Skeletal muscle satellite cell (primary cell): ENCODE results near the gene SUFU. TPM values are rescaled to one million over a fixed set of nuclear protein-coding genes. Genes with fewer than 3 reads are reported as not detected.
A peak's percentile ranks its signal among the peaks of the same experiment; 100 is the strongest.
"Not testable (repeated sequence)": the region's sequence is repeated elsewhere in the genome, so short reads cannot be mapped to it uniquely, and the experiment has no call there.

Experiments used
- H3K27me3 ChIP-seq: 2 replicates; pipeline ENCODE4 v1.7.0; 2013; ENCODE audit warnings: low read length; ENCODE audit not compliant: control insufficient read depth, insufficient read depth
- H3K36me3 ChIP-seq: 2 replicates; pipeline ENCODE4 v1.7.0; 2013; ENCODE audit warnings: mild to moderate bottlenecking, control low read depth, low read length; ENCODE audit not compliant: insufficient read depth
- H3K4me1 ChIP-seq: 2 replicates; pipeline ENCODE4 v1.7.0; 2013; ENCODE audit warnings: low read length; ENCODE audit not compliant: control insufficient read depth, insufficient read depth
- H3K4me2 ChIP-seq: 2 replicates; pipeline ENCODE4 v1.7.0; 2013; ENCODE audit warnings: mild to moderate bottlenecking, low read length
- H3K4me3 ChIP-seq: 2 replicates; pipeline ENCODE4 v1.7.0; 2013; ENCODE audit warnings: low read length
- H3K9ac ChIP-seq: 2 replicates; pipeline ENCODE4 v1.7.0; 2013; ENCODE audit warnings: mild to moderate bottlenecking, low read depth, low read length, moderate library complexity
- H3K9me3 ChIP-seq: replicated peaks from 2 replicates; pipeline ENCODE4 v1.7.0; 2013; ENCODE audit warnings: mild to moderate bottlenecking, control low read depth, low read length
- total RNA-seq: library from RNA; depleted of rRNA; stranded (reverse); fragments of >200 nt; gene quantifications from 2 replicates; pipeline ENCODE4 v1.2.3, GENCODE V29; 2012; rRNA removed

The SUFU gene
- total RNA-seq = 1.8 and 3.3 TPM in 2 replicates

DNA sequence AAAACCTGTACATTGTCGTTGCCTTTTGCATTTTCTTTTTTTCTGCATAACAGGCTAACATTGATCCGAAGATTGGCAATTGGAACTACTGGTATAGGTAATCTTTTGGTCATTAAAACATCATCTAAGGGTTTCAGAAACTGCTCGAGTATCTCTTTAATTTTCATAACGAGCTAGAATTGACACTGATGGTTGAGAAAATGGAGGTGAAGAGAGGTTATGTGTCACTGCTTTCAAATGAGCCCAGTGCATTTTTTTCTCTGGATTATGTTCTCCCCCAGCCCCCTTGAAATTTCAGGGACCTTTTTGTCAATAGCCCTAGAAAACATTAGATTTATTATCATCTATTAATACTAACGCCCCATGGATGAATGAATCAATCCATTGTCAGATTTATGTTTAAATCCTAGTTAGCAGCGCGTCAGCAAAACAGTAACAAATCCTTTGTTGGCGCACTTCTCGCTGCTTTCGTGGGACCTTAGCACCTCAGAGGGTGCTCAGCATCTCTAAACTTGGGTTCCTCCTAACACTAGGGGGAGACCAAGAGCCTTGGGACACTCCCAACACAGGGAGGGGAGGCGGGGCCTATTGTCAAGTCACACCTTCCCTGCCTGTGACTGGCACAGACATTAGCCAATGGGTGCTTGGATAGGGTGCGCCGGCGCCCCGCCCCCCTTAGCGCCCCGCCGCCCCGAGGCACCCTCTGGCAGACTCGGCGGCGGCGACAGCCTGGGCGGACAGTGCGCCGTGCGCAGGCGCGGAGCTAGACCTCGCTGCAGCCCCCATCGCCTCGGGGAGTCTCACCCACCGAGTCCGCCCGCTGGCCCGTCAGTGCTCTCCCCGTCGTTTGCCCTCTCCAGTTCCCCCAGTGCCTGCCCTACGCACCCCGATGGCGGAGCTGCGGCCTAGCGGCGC is at the start of gene SUFU:
Gene SUFU (plus strand): TSS at position 709 of the 915 bp plus-strand sequence. CDS start 181 bp downstream, at position 890.
- Histone ChIP-seq H3K9ac (peak within 1 kb of the TSS; percentile 80), H3K9me3 (no peaks in the 10 kb centered on the region), H3K4me2 (peak within 1 kb of the TSS; percentile 96), H3K4me1 (peaks cover 18% of the 10 kb centered on the region), H3K36me3 (peaks cover 2% of the 10 kb centered on the region), H3K27me3 (no peaks in the 10 kb centered on the region), H3K4me3 (peak within 1 kb of the TSS; percentile 96)

DNA sequence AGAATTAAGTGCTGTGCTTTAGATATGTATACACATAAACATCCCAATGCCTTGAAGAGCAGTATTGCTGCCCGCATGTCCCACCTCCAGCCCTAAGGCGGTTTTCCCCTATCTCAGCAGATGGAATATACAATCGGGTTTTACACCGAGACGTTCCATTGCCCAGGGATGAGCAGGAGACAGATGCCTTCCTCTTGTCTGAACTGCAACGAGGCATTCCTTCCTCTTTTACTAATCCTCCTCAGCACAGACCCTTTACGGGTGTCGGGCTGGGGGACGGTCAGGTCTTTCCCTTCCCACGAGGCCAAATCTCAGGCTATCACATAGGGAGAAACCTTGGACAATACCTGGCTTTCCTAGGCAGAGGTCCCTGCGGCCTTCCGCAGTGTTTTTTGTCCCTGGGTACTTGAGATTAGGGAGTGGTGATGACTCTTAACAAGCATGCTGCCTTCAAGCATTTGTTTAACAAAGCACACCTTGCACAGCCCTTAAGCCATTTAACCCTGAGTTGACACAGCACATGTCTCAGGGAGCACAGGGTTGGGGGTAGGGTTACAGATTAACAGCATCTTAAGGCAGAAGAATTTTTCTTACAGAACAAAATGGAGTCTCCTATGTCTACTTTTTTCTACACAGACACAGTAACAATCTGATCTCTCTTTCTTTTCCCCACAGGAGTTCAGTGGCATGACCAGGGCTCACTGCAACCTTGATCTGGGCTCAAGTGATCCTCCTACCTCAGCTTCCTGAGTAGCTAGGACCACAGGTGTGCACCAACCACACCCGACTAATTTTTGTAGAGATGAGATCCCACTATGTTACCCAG is 48.9 kb upstream of the SUFU start:
- H3K9me3 ChIP-seq, H3K36me3 ChIP-seq, H3K4me2 ChIP-seq, H3K9ac ChIP-seq, H3K27me3 ChIP-seq, H3K4me3 ChIP-seq: not testable (repeated sequence)
- peaks cover 39% of the 10 kb centered on the region for H3K4me1 ChIP-seq

DNA sequence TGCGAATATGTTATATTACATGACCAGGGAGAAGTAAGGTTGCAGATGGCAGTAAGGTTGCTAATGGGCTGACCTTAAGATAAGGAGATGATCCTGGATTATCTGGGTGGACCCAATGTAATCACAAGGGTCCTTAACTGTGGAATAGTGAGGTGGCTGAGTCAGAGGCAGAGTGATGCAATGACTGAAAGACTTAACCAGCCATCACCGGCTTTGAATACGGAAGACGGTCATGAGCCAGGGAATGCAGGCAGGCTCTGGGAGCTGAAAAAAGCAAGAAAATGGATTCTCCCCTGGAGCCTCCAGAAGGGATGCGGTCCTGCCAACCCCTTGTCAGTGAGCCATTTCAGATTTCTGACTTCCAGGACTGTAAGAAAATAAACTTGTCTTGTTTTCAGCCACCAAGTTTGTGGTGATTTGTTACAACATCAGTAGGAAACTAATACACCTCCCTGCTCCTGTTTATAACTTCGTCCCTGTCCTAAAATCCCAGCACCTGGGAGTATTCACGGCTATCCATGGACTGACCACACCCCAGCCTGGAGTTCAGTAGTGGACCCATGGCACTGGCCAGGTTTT is 47.8 kb upstream of the SUFU start:
- peaks cover 38% of the 10 kb centered on the region for H3K4me1 ChIP-seq
- H3K4me3 ChIP-seq = no peak overlapping the region
- no peaks in the 10 kb centered on the region for H3K36me3 ChIP-seq
- no peaks in the 10 kb centered on the region for H3K27me3 ChIP-seq
- H3K4me2 ChIP-seq = no peak overlapping the region
- H3K9me3 ChIP-seq = no peaks in the 10 kb centered on the region
- peak overlapping the region; percentile 23 for H3K9ac ChIP-seq

DNA sequence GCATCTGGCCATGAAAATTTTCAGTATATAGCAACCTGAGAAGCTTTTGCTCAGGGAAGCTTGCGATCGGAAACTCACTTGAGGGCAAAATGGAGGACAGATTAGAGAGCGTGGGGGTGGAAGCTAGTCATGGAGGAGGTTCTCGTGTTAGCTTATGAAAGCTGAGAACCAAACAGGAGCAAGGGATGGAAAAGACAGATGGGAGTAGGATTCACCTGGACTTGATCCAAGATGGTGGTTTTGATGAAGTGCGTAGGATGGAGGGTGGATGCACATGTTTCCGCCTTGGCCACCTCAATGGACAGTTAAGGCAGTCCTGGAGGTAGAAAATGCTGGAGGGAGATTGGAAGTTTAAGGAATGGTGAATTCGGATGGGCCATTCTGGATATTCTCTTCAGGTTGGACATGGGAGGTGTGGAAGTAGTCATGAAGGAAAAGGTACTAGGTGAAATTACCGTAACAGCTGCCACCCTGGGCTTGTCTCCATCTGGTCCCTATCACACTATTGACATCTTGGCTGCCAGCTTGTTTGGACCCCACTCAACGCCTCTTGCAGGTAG is 46.1 kb upstream of the SUFU start:
- Histone ChIP-seq H3K27me3 (peaks cover under 1% of the 10 kb centered on the region), H3K36me3 (no peaks in the 10 kb centered on the region), H3K4me1 (peaks cover 31% of the 10 kb centered on the region), H3K4me3 (no peak overlapping the region), H3K4me2 (no peak overlapping the region), H3K9me3 (no peaks in the 10 kb centered on the region), H3K9ac (no peak overlapping the region)

DNA sequence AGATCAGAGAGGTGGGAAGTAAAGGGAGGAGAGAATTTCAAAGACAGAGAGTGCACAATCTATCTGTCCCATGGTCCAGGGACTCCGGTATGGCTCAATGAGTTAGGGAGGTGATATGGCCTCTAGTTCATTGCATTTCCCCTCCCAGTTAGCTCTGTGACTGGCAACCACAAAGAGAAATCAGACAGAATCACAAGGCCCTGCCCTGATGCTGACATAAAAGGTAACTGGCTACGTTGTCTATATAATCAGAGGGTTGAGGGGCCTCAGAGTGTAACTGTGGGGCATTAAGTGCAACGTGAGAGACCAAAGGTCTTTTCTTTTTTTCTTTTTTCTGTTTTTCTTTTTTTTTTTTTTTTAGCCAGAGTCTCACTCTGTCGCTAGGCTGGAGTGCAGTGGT is 45.1 kb upstream of the SUFU start:
- no peak overlapping the region for H3K9ac ChIP-seq
- no peaks in the 10 kb centered on the region for H3K36me3 ChIP-seq
- H3K4me1 ChIP-seq = peaks cover 21% of the 10 kb centered on the region
- peaks cover 3% of the 10 kb centered on the region for H3K27me3 ChIP-seq
- H3K4me3 ChIP-seq = no peak overlapping the region
- H3K9me3 ChIP-seq = no peaks in the 10 kb centered on the region
- H3K4me2 ChIP-seq = no peak overlapping the region

DNA sequence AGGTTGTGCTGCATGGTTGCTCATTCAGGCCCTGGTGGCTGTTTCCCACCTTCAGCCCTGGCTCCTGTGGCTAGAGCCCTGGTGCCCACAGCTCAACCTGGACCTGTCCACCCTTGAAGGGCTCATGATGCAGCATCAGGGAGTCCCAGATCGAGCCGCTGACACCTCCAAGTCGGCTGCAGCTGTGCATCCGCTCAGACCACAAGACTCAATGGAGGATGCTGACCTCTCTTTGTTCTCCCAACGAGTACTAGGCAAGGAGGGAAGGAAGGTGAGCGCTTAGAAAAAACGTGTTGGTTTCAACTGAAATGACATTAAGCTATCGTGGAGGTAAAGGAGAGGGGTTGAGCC is 43.0 kb upstream of the SUFU start:
- H3K27me3 ChIP-seq = peaks cover 3% of the 10 kb centered on the region
- peaks cover 10% of the 10 kb centered on the region for H3K4me1 ChIP-seq
- H3K4me3 ChIP-seq = peak overlapping the region; percentile 75
- H3K4me2 ChIP-seq = peak overlapping the region; percentile 91
- H3K9ac ChIP-seq = peak overlapping the region; percentile 68
- no peaks in the 10 kb centered on the region for H3K36me3 ChIP-seq
- H3K9me3 ChIP-seq = no peaks in the 10 kb centered on the region

DNA sequence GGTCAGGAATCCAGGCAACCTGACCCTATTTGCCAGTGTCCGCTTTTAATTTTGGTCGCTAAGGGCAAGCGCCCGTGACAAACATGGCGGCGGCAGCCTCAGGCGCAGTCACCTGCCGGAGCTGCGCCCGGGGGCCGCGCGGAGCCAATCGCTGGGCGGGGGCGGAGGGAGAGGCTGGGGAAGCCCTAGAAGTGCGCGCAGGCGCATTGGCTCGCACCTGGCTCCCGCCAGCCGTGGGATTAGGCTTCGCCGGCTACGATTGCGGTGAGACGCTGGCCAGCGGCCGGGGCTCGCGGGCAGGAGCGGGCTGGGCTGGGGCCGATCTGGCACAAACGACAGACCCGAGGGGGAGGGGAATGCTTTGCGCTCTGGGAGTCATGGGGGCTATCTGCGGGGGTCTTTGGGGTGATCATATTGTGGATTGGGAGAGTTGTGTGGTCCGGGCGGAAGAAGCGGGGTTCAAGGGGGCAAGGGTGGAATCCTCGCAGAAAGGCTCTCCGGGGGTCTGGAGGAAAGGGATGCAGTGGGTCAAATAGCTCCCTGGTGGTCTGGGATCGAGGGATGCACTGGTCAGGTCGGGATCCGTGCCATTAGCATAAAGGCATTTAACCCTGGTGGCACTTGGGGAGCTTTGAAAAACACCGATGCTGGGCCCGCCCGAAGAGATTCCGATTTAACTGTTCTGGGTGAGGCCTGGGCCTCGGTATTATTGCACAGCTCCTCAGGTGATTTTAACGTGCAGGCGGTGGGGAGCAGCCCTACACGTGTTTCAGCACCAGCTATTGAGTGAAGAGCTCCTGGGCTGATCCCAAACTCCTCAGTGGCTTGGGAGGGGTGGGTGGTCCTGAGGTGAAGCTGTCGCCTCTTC is 42.4 kb upstream of the SUFU start:
- no peaks in the 10 kb centered on the region for H3K9me3 ChIP-seq
- peak overlapping the region; percentile 91 for H3K4me2 ChIP-seq
- H3K4me1 ChIP-seq = peaks cover 4% of the 10 kb centered on the region
- H3K9ac ChIP-seq = peak overlapping the region; percentile 68
- peaks cover 3% of the 10 kb centered on the region for H3K27me3 ChIP-seq
- no peaks in the 10 kb centered on the region for H3K36me3 ChIP-seq
- peak overlapping the region; percentile 75 for H3K4me3 ChIP-seq

DNA sequence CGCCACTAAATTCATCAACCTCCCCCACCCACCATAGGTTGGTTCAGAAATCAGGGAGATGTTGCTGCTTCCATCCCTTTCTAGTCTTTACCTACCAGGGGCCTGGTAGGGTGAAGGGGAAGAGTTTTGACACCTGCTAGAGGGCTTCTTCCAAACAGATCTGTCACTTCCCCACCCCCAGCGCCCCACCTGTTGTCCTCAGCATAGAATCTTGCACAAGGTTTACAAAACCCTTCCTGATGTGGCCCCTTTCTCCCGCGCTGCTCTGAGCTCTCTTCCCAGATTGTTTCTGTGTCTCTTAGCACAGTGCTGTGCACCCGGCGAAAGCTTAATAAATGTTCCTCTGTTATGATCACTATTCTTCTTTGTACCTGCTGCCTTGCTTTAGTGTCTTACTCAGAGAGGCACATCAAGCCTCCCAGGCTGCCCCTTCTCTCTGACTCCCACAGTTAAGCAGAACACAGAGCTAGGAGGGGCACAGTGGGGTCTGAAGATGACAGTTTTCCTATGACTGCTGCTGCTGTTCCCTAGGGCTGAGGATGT is 41.2 kb upstream of the SUFU start:
- Histone ChIP-seq H3K9me3 (no peaks in the 10 kb centered on the region), H3K4me1 (peaks cover 4% of the 10 kb centered on the region), H3K4me3 (no peak overlapping the region), H3K36me3 (no peaks in the 10 kb centered on the region), H3K9ac (no peak overlapping the region), H3K4me2 (no peak overlapping the region), H3K27me3 (peaks cover 3% of the 10 kb centered on the region)

DNA sequence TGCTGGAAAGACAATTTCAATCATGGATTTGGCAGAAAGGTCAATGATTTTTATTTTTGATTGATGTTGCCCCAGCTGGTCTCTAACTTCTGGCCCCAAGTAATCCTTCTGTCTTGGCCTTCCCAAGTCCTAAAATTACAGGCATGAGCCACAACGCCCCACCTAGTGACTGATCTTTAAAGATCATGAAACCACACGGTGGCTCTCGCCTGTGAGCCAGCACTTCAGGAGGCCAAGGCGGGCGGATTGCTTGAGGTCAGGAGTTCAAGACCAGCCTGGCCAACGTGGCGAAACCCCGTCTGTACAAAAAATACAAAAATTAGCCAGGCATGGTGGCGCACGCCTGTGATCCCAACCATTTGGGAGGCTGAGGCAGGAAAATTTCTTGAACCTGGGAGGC is 39.8 kb upstream of the SUFU start:
- Histone ChIP-seq H3K4me3 (no peak overlapping the region), H3K4me2 (no peak overlapping the region), H3K27me3 (peaks cover 3% of the 10 kb centered on the region), H3K36me3 (no peaks in the 10 kb centered on the region), H3K9me3 (no peaks in the 10 kb centered on the region), H3K9ac (no peak overlapping the region), H3K4me1 (peaks cover 4% of the 10 kb centered on the region)

DNA sequence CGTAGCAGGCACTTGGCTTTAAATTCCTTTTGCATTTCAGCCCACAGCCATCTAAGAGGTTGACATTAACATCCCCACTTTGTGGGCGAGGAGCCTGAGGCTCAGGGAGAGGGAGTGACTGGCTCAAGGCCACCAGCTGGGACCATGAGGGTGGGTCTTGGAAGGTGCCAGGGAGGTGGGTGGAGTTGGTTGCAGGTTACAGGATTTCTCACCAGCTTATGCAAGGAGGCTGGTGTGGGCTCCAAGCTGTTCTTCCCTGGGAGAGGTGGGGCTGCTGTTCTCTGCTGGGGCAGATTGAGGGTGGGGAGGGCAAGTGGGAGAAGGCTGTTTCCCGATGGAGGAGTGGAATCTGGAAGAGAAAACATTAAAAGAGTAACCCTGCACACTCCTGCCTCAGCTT is 38.3 kb upstream of the SUFU start:
- no peak overlapping the region for H3K4me3 ChIP-seq
- H3K4me2 ChIP-seq = no peak overlapping the region
- peaks cover 4% of the 10 kb centered on the region for H3K4me1 ChIP-seq
- H3K36me3 ChIP-seq = no peaks in the 10 kb centered on the region
- H3K9ac ChIP-seq = no peak overlapping the region
- H3K9me3 ChIP-seq = no peaks in the 10 kb centered on the region
- peaks cover 3% of the 10 kb centered on the region for H3K27me3 ChIP-seq
